Measurements from ENCODE around the gene CALN1. TPM values are rescaled to one million over a fixed set of nuclear protein-coding genes. Genes with fewer than 3 reads are reported as not detected.

Gene CALN1
- polyA plus RNA-seq, 1 donor (not counting 4 experiments of a cell fraction or from before 2014, with no cell fraction given): not detected

- no peak overlapping the region for H3K4me3 ChIP-seq (ENCODE audit: control insufficient read depth in 2 of 3, extremely low read depth in 1 of 3, insufficient read depth in 2 of 3, low read depth in 1 of 3, low read length in 3 of 3)
- no peaks in the 10 kb centered on the region for H3K36me3 ChIP-seq (ENCODE audit: control insufficient read depth in 2 of 2, extremely low read depth in 1 of 2, insufficient read depth in 2 of 2, low read length in 2 of 2)
- no peaks in the 10 kb centered on the region for H3K79me2 ChIP-seq (ENCODE audit: control insufficient read depth, insufficient read depth, low read length)
- dilution Hi-C loops (cut with MboI; ENCODE audit: extremely low pct_ligation_motif_present, low sequenced_read_pairs): no loop called here
- H3K9me3 ChIP-seq (ENCODE audit: control insufficient read depth, low read depth, low read length): peaks cover 2% of the 10 kb centered on the region
- H3K9ac ChIP-seq (ENCODE audit: control insufficient read depth, extremely low read depth, insufficient read depth, low read length): no peak overlapping the region
- H4K20me1 ChIP-seq (ENCODE audit: control insufficient read depth, extremely low read depth, insufficient read depth, low read length): no peaks in the 10 kb centered on the region
- FAIRE-seq: no peak
- H3K27ac ChIP-seq (ENCODE audit: control insufficient read depth, insufficient read depth, low read length): no peak overlapping the region
- H3K9me1 ChIP-seq (ENCODE audit: control insufficient read depth, extremely low read depth, insufficient read depth, low read length): no peaks in the 10 kb centered on the region
- no peak overlapping the region for H2AFZ ChIP-seq (ENCODE audit: control insufficient read depth, low read length)
- no peak for DNase-seq (ENCODE audit: low read depth, low spot score)
- TF ChIP-seq CTCF (optimal IDR thresholded peaks at IDR 0.05 in 1 of 3, IDR thresholded peaks at IDR 0.05 in 1 of 3, conservative IDR thresholded peaks at IDR 0.05 in 1 of 3; ENCODE audit: extremely low read depth in 1 of 3, insufficient read depth in 2 of 3, low read length in 3 of 3) (no peak), EZH2 (IDR thresholded peaks at IDR 0.05; ENCODE audit: low read length) (no peak)
- no peaks in the 10 kb centered on the region for H3K4me1 ChIP-seq (ENCODE audit: control insufficient read depth, extremely low read depth, insufficient read depth, low read length)
- H3K4me2 ChIP-seq (ENCODE audit: control insufficient read depth, extremely low read depth, insufficient read depth, low read depth, low read length): no peak overlapping the region
- H3K27me3 ChIP-seq (ENCODE audit: control insufficient read depth, extremely low read depth, insufficient read depth, low read length): no peaks in the 10 kb centered on the region
These were observed 526.7 kb downstream of the CALN1 start for GRCh38 chr7:71885487-71885886.

- no peaks in the 10 kb centered on the region for H3K79me2 ChIP-seq (ENCODE audit: control insufficient read depth, insufficient read depth, low read length)
- DNase-seq (ENCODE audit: low read depth, low spot score) (no peak), FAIRE-seq (no peak)
- H3K9me1 ChIP-seq (ENCODE audit: control insufficient read depth, extremely low read depth, insufficient read depth, low read length): no peaks in the 10 kb centered on the region
- H2AFZ ChIP-seq (ENCODE audit: control insufficient read depth, low read length): no peak overlapping the region
- H3K27ac ChIP-seq (ENCODE audit: control insufficient read depth, insufficient read depth, low read length): no peak overlapping the region
- dilution Hi-C loops (cut with MboI; ENCODE audit: extremely low pct_ligation_motif_present, low sequenced_read_pairs): no loop called here
- TF ChIP-seq EZH2 (IDR thresholded peaks at IDR 0.05; ENCODE audit: low read length): no peak
- no peak for TF ChIP-seq CTCF (optimal IDR thresholded peaks at IDR 0.05 in 1 of 3, IDR thresholded peaks at IDR 0.05 in 1 of 3, conservative IDR thresholded peaks at IDR 0.05 in 1 of 3; ENCODE audit: extremely low read depth in 1 of 3, insufficient read depth in 2 of 3, low read length in 3 of 3)
- H3K4me1 ChIP-seq (ENCODE audit: control insufficient read depth, extremely low read depth, insufficient read depth, low read length): no peaks in the 10 kb centered on the region
- H3K9ac ChIP-seq (ENCODE audit: control insufficient read depth, extremely low read depth, insufficient read depth, low read length): no peak overlapping the region
- H3K4me3 ChIP-seq (ENCODE audit: control insufficient read depth in 2 of 3, extremely low read depth in 1 of 3, insufficient read depth in 2 of 3, low read depth in 1 of 3, low read length in 3 of 3): no peak overlapping the region
- H3K27me3 ChIP-seq (ENCODE audit: control insufficient read depth, extremely low read depth, insufficient read depth, low read length): no peaks in the 10 kb centered on the region
- H3K9me3 ChIP-seq (ENCODE audit: control insufficient read depth, low read depth, low read length): no peaks in the 10 kb centered on the region
- no peak overlapping the region for H3K4me2 ChIP-seq (ENCODE audit: control insufficient read depth, extremely low read depth, insufficient read depth, low read depth, low read length)
- no peaks in the 10 kb centered on the region for H4K20me1 ChIP-seq (ENCODE audit: control insufficient read depth, extremely low read depth, insufficient read depth, low read length)
- no peaks in the 10 kb centered on the region for H3K36me3 ChIP-seq (ENCODE audit: control insufficient read depth in 2 of 2, extremely low read depth in 1 of 2, insufficient read depth in 2 of 2, low read length in 2 of 2)
These were observed 528.7 kb downstream of the CALN1 start for GRCh38 chr7:71883415-71883814.
